Esophagus squamous epithelium (tissue), 4 donors: ENCODE results near the gene PRKCA.

Experiments used
- POLR2A ChIP-seq, 4 donors: fragments of 450-650 bp; IDR thresholded peaks; one replicate each; pipeline ENCODE4 v1.6.1; 2017; ENCODE audit warnings: antibody characterized with exemption in 4 of 4, mild to moderate bottlenecking in 4 of 4, moderate library complexity in 3 of 4
- TF ChIP-seq, protein P1 (sequence below), 6 experiments: fragments of 450-650 bp in 4 of 6; fragments of 200-600 bp in 2 of 6; sonication (generic) in 2 of 6; IDR thresholded peaks; one replicate each; pipeline ENCODE4 v1.5.1; 2016 to 2019; ENCODE audit warnings: antibody characterized with exemption in 6 of 6, mild to moderate bottlenecking in 4 of 6, moderate library complexity in 4 of 6

DNA sequence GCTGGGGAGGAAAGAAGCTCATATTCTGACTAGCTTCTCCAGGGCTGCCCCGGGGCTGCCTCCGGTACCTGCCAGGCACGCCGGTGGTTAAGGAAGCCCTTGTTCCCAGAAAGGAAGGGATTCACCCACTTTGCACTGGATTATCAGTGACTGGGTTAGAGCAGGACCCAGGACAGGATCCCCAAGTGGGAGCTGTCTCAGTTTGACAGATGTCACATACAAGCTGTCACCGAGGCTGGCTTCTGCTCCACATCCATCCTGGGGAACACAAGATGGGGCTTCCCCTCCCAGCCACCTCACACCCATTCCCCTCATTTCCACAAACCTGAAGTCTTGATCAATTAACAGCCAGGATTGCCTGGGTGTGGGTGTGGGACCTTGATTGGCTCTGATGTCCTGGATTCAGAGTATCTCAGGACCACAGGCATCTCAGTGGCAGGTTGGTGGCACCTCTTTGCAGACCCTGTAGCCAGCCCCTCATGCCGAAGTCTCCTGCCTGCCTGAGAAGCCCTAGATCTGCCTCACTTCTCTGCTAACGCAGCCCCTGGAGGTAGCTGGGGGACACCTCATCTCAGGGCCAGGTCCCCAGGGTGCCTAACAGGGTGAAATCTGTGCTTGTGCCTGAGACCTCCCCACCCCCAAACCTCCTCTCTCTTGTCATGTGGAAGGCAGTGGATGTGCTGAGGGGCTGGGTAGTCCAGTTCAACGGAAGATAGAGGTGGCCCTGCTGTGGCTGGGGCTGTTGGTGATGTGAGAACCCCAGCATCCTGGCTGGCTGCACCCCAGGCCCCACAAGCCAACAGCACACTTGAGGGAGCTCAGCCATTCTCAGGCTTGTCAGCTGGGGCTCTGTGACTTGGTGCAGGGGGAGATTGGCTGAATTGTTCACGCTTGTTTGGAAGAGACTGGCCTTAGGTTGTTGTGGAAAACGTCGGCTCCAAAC lies 533.9 kb downstream of the PRKCA start:
- TF ChIP-seq, protein P1, sequence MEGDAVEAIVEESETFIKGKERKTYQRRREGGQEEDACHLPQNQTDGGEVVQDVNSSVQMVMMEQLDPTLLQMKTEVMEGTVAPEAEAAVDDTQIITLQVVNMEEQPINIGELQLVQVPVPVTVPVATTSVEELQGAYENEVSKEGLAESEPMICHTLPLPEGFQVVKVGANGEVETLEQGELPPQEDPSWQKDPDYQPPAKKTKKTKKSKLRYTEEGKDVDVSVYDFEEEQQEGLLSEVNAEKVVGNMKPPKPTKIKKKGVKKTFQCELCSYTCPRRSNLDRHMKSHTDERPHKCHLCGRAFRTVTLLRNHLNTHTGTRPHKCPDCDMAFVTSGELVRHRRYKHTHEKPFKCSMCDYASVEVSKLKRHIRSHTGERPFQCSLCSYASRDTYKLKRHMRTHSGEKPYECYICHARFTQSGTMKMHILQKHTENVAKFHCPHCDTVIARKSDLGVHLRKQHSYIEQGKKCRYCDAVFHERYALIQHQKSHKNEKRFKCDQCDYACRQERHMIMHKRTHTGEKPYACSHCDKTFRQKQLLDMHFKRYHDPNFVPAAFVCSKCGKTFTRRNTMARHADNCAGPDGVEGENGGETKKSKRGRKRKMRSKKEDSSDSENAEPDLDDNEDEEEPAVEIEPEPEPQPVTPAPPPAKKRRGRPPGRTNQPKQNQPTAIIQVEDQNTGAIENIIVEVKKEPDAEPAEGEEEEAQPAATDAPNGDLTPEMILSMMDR (IDR thresholded peaks at IDR 0.05), result no peak
- TF ChIP-seq POLR2A (IDR thresholded peaks at IDR 0.05), result no peak
